A549 (cell line): Measurements from ENCODE around the gene ZNF431. TPM values are rescaled to one million over a fixed set of nuclear protein-coding genes. Genes with fewer than 3 reads are reported as not detected.

ENCODE experiments used
- ATAC-seq, 2 experiments: fragments of 200-7000 bp in 1 of 2; fragments of >200 bp in 1 of 2; cut with Nextera tagmentation in 1 of 2; cut with Tn5 transposase in 1 of 2; 3 replicates each; pipeline versions ENCODE4 v1.8.0 to v1.9.1; 2018 to 2020; ENCODE audit warnings: mild to moderate bottlenecking in 1 of 2, moderate library complexity in 1 of 2
- CTCF ChIA-PET: fragments of 300-600 bp; sonication (Branson Sonifier 250); formaldehyde crosslinking; extraction: SDS; loops from one replicate; lab custom pipeline; 2021; ENCODE audit warnings: antibody characterized with exemption, inconsistent platforms; lab: Yijun Ruan, JAX
- POLR2A ChIA-PET: fragments of 350-600 bp; formaldehyde crosslinking; extraction: SDS; loops from one replicate; lab custom pipeline; 2021; ENCODE audit warnings: antibody characterized with exemption, inconsistent platforms; lab: Yijun Ruan, JAX
- DNase-seq, 2 experiments: peaks; one replicate each; pipeline versions ENCODE4 v3.0.0 to v3.0.0-alpha.2; 2011 to 2016; ENCODE audit warnings: low read depth in 1 of 2, low spot score in 1 of 2
- FAIRE-seq: peaks from 2 replicates; lab custom pipeline; 2011; peaks lifted over from hg19 to GRCh38; lab: Jason Lieb, UNC
- H3K27ac ChIP-seq, 2 experiments: fragments of >200 bp; sonication (Bioruptor Twin); formaldehyde crosslinking; 3 replicates each; pipeline ENCODE4 v1.5.1; 2016 to 2017
- H3K4me1 ChIP-seq: fragments of >200 bp; sonication (Bioruptor Twin); formaldehyde crosslinking; 3 replicates; pipeline ENCODE4 v1.6.1; 2016
- H3K4me2 ChIP-seq: fragments of >200 bp; sonication (Bioruptor Twin); formaldehyde crosslinking; 3 replicates; pipeline ENCODE4 v1.6.1; 2016
- H3K4me3 ChIP-seq: fragments of >200 bp; sonication (Bioruptor Twin); formaldehyde crosslinking; 3 replicates; pipeline ENCODE4 v1.5.1; 2016
- H3K9me3 ChIP-seq: fragments of >200 bp; sonication (Bioruptor Twin); formaldehyde crosslinking; 3 replicates; pipeline ENCODE4 v1.6.1; 2016
- BCL3 ChIP-seq: fragments of >200 bp; sonication (Bioruptor Twin); formaldehyde crosslinking; IDR thresholded peaks from 3 replicates; pipeline ENCODE4 v1.6.1; 2016
- BHLHE40 ChIP-seq: IDR thresholded peaks from 2 replicates; pipeline ENCODE4 v1.6.1; 2012; ENCODE audit warnings: low read depth, low read length, inconsistent platforms
- CBX2 ChIP-seq: fragments of 200-600 bp; sonication (generic); IDR thresholded peaks from 2 replicates; pipeline ENCODE4 v1.6.1; 2016; ENCODE audit warnings: low read depth, mild to moderate bottlenecking, borderline replicate concordance
- CBX8 ChIP-seq: fragments of 200-600 bp; sonication (generic); IDR thresholded peaks from 2 replicates; pipeline ENCODE4 v1.6.1; 2016
- CEBPB ChIP-seq, 2 experiments: fragments of >200 bp in 1 of 2; sonication (Bioruptor Twin) in 1 of 2; formaldehyde crosslinking in 1 of 2; IDR thresholded peaks; 2 replicates each; pipeline ENCODE4 v1.6.1; 2012 to 2016
- ELK1 ChIP-seq: fragments of 150-350 bp; IDR thresholded peaks from 2 replicates; pipeline ENCODE4 v1.6.1; 2014; ENCODE audit warnings: low read depth, mild to moderate bottlenecking, low read length
- EP300 ChIP-seq, 2 experiments: fragments of >200 bp; sonication (Bioruptor Twin); formaldehyde crosslinking; IDR thresholded peaks; 2 replicates in 1 of 2; 3 replicates in 1 of 2; pipeline ENCODE4 v1.6.1; 2016 to 2017
- FOSB ChIP-seq: fragments of 250-450 bp; sonication (Bioruptor Pico); IDR thresholded peaks from 2 replicates; pipeline ENCODE4 v1.5.0; 2020; ENCODE audit warnings: mild to moderate bottlenecking, moderate library complexity
- FOSL2 ChIP-seq, 2 experiments: fragments of 450-650 bp in 1 of 2; fragments of >200 bp in 1 of 2; sonication (Bioruptor Twin) in 1 of 2; formaldehyde crosslinking; IDR thresholded peaks; 2 replicates each; pipeline versions ENCODE4 v1.5.0 to v1.6.1; 2016 to 2020; ENCODE audit warnings: mild to moderate bottlenecking in 1 of 2, moderate library complexity in 1 of 2
- HMGXB4 ChIP-seq: fragments of 250-450 bp; sonication (Bioruptor Pico); IDR thresholded peaks from 2 replicates; pipeline ENCODE4 v1.5.0; 2021; ENCODE audit warnings: mild to moderate bottlenecking, moderate library complexity, borderline replicate concordance
- HOXB13 ChIP-seq: fragments of 250-450 bp; sonication (Bioruptor Pico); IDR thresholded peaks from 2 replicates; pipeline ENCODE4 v1.5.0; 2020; ENCODE audit warnings: low read depth, mild to moderate bottlenecking, moderate library complexity
- JUNB ChIP-seq: fragments of >200 bp; sonication (Bioruptor Twin); formaldehyde crosslinking; IDR thresholded peaks from 2 replicates; pipeline ENCODE4 v1.6.1; 2016
- KDM1A ChIP-seq: fragments of 200-600 bp; sonication (generic); IDR thresholded peaks from 2 replicates; pipeline ENCODE4 v1.6.1; 2016; ENCODE audit warnings: low read depth, mild to moderate bottlenecking
- MAZ ChIP-seq: fragments of 150-350 bp; IDR thresholded peaks from 2 replicates; pipeline ENCODE4 v1.6.1; 2014; ENCODE audit warnings: antibody characterized with exemption, low read depth, low read length, borderline replicate concordance
- MYC ChIP-seq: IDR thresholded peaks from 2 replicates; pipeline ENCODE4 v1.6.1; 2012; ENCODE audit warnings: mild to moderate bottlenecking, inconsistent platforms, low read length, improper control_type of control experiment, borderline replicate concordance
- NR3C1 ChIP-seq: fragments of >200 bp; sonication (Bioruptor Twin); formaldehyde crosslinking; IDR thresholded peaks from 3 replicates; pipeline ENCODE4 v1.6.1; 2017
- RAD21 ChIP-seq, 2 experiments: fragments of >200 bp in 1 of 2; sonication (Bioruptor Twin) in 1 of 2; formaldehyde crosslinking in 1 of 2; IDR thresholded peaks in 1 of 2; conservative IDR thresholded peaks in 1 of 2; 2 replicates in 1 of 2; 3 replicates in 1 of 2; pipeline ENCODE4 v1.6.1; 2012 to 2018; ENCODE audit warnings: inconsistent platforms in 1 of 2
- RCOR1 ChIP-seq: fragments of 150-350 bp; IDR thresholded peaks from 2 replicates; pipeline ENCODE4 v1.6.1; 2014; ENCODE audit warnings: antibody characterized with exemption, low read length, low read depth
- RFX5 ChIP-seq: fragments of 450-650 bp; IDR thresholded peaks from 2 replicates; pipeline ENCODE4 v1.7.1; 2014; ENCODE audit warnings: antibody characterized with exemption, mild to moderate bottlenecking, moderate library complexity
- SMC3 ChIP-seq: fragments of >200 bp; sonication (Bioruptor Twin); formaldehyde crosslinking; IDR thresholded peaks from 3 replicates; pipeline ENCODE4 v1.6.1; 2018; ENCODE audit warnings: inconsistent platforms
- TFCP2L1 ChIP-seq: fragments of 250-450 bp; sonication (Bioruptor Pico); IDR thresholded peaks from 2 replicates; pipeline ENCODE4 v1.5.0; 2021; ENCODE audit warnings: mild to moderate bottlenecking
- ZFP36 ChIP-seq: fragments of 450-650 bp; IDR thresholded peaks from 2 replicates; pipeline ENCODE4 v1.6.1; 2014; ENCODE audit warnings: borderline replicate concordance; ENCODE audit not compliant: partially characterized antibody
- ZNF302 ChIP-seq: fragments of 250-450 bp; sonication (Bioruptor Pico); IDR thresholded peaks from 2 replicates; pipeline ENCODE4 v1.9.0; 2021; ENCODE audit warnings: inconsistent platforms, mild to moderate bottlenecking, moderate library complexity
- ZSCAN20 ChIP-seq: fragments of 250-450 bp; sonication (Bioruptor Pico); IDR thresholded peaks from 2 replicates; pipeline ENCODE4 v1.8.0; 2022; ENCODE audit warnings: mild to moderate bottlenecking, moderate library complexity
- WGBS: methylation state at CpG from one replicate; pipeline ENCODE4 v1.1.6; 2017; ENCODE audit errors: missing lambda C conversion rate; 5-methylcytosine and 5-hydroxymethylcytosine counted together
- polyA plus RNA-seq, 4 experiments: library from polyadenylated mRNA; depleted of rRNA in 3 of 4; stranded (reverse); fragments of >200 nt; fragmentation: RNase III in 1 of 4; extraction: RNeasy Plus Mini Kit Qiagen cat#74134 plus additional on column Dnase treatment in 1 of 4; gene quantifications; 2 replicates in 3 of 4; 3 replicates in 1 of 4; pipeline ENCODE4 v1.2.3, GENCODE V29; 2011 to 2017

ZNF431 gene
- polyA plus RNA-seq, 2 of the 4 experiments (the other 2 are of a cell fraction), result 4.0 to 4.6 TPM

GRCh38 chr19:21101521-21102242 lies 40.2 kb upstream of the ZNF431 start:
- no peak for DNase-seq
- H3K4me1 ChIP-seq, result no peaks in the 10 kb centered on the region
- no peak for ATAC-seq
- no peak overlapping the region for H3K4me3 ChIP-seq
- 90% methylated on average over 2 of the region's 2 CpGs for WGBS
- H3K4me2 ChIP-seq, result no peak overlapping the region
- FAIRE-seq, result no peak
- peaks cover 3% of the 10 kb centered on the region; the same call in 1 of the 3 replicates for H3K9me3 ChIP-seq
- no peak for TF ChIP-seq RFX5
- no peak for TF ChIP-seq CEBPB (IDR thresholded peaks at IDR 0.05)
- TF ChIP-seq MAZ, result no peak
- no peak for TF ChIP-seq ZSCAN20 (CRISPR knock-in tag)
- no peak for TF ChIP-seq TFCP2L1 (CRISPR knock-in tag)
- no peak for TF ChIP-seq BHLHE40
- no peak for TF ChIP-seq HOXB13 (CRISPR knock-in tag)
- TF ChIP-seq RCOR1, result no peak
- TF ChIP-seq ZFP36, result no peak
- TF ChIP-seq BCL3, result no peak
- no peak for TF ChIP-seq ZNF302
- TF ChIP-seq ELK1, result no peak
- TF ChIP-seq MYC, result no peak
- TF ChIP-seq FOSB, result no peak
- TF ChIP-seq JUNB, result no peak
- TF ChIP-seq HMGXB4 (CRISPR knock-in tag), result no peak
- TF ChIP-seq CBX8, result no peak
- TF ChIP-seq RAD21 (conservative IDR thresholded peaks at IDR 0.05 in 1 of 2, IDR thresholded peaks at IDR 0.05 in 1 of 2), result no peak
- POLR2A ChIA-PET, result no interaction called here
- CTCF ChIA-PET, result no interaction called here
- no peak overlapping the region for H3K27ac ChIP-seq

- H3K4me1 ChIP-seq, result no peaks in the 10 kb centered on the region
- H3K4me2 ChIP-seq, result no peak overlapping the region
- ATAC-seq (no peak), DNase-seq (no peak), FAIRE-seq (no peak)
- CTCF ChIA-PET, result no interaction called here
- no peak for TF ChIP-seq FOSL2 (IDR thresholded peaks at IDR 0.05)
- no peak for TF ChIP-seq FOSL2 (CRISPR knock-in tag; IDR thresholded peaks at IDR 0.05)
- no peak for TF ChIP-seq KDM1A
- TF ChIP-seq EP300 (IDR thresholded peaks at IDR 0.05), result no peak
- no peak for TF ChIP-seq MAZ
- no peak for TF ChIP-seq SMC3
- TF ChIP-seq CBX2, result no peak
- TF ChIP-seq NR3C1, result no peak
- H3K9me3 ChIP-seq, result peaks cover 3% of the 10 kb centered on the region; the same call in 1 of the 3 replicates
- H3K4me3 ChIP-seq, result no peak overlapping the region
- POLR2A ChIA-PET, result no interaction called here
- no peak overlapping the region for H3K27ac ChIP-seq
These were observed 32.7 kb upstream of the ZNF431 start for GRCh38 chr19:21109116-21109515.
